ENCODE results near the gene DEFB123. TPM values are rescaled to one million over a fixed set of nuclear protein-coding genes. Genes with fewer than 3 reads are reported as not detected.

The DEFB123 gene
- total and polyA plus RNA-seq, 2 donors from 2014 or later: not detected

GRCh38 chr20:31473331-31474096 is 33.1 kb downstream of the DEFB123 start:
- H3K36me3 ChIP-seq (ENCODE audit: control insufficient read depth in 2 of 3, insufficient read depth in 3 of 3, low read length in 3 of 3): no peaks in the 10 kb centered on the region
- no peak for FAIRE-seq

GRCh38 chr20:31474097-31474436 is 33.6 kb downstream of the DEFB123 start:
- H3K4me1 ChIP-seq (ENCODE audit: control insufficient read depth in 2 of 3, insufficient read depth in 2 of 3, low read depth in 1 of 3, low read length in 3 of 3): peaks cover 0 to 10% (median 0%) of the 10 kb centered on the region in 3 donors
- H3K27ac ChIP-seq (ENCODE audit: low read depth in 2 of 2, low read length in 2 of 2): no peak overlapping the region
- H3K36me3 ChIP-seq (ENCODE audit: control insufficient read depth in 2 of 3, insufficient read depth in 3 of 3, low read length in 3 of 3): no peaks in the 10 kb centered on the region
- no peaks in the 10 kb centered on the region for H3K9me3 ChIP-seq (ENCODE audit: control insufficient read depth in 2 of 3, insufficient read depth in 1 of 3, low read length in 3 of 3)
- no peak overlapping the region for H3K4me3 ChIP-seq (ENCODE audit: low read length in 3 of 3)
- H3K27me3 ChIP-seq (ENCODE audit: control insufficient read depth, insufficient read depth, low read length): no peaks in the 10 kb centered on the region
- DNase-seq (no peak), FAIRE-seq (no peak)
- intact Hi-C loops (cut with DNase I): no loop called here
- no peak overlapping the region for H3K9ac ChIP-seq (ENCODE audit: low read length in 3 of 3)
- TF ChIP-seq CTCF (IDR thresholded peaks at IDR 0.05; ENCODE audit: borderline replicate concordance, extremely low read depth, insufficient read depth): no peak

More at GRCh38 chr20:31473331-31474096, 33.1 kb downstream of the DEFB123 start:
- H3K9me3 ChIP-seq (ENCODE audit: control insufficient read depth in 2 of 3, insufficient read depth in 1 of 3, low read length in 3 of 3): no peaks in the 10 kb centered on the region
- no peaks in the 10 kb centered on the region for H3K27me3 ChIP-seq (ENCODE audit: control insufficient read depth, insufficient read depth, low read length)
- no peak for DNase-seq
- H3K9ac ChIP-seq (ENCODE audit: low read length in 3 of 3): no peak overlapping the region
- H3K27ac ChIP-seq (ENCODE audit: low read depth in 2 of 2, low read length in 2 of 2): no peak overlapping the region
- intact Hi-C loops (cut with DNase I): no loop called here
- no peak for TF ChIP-seq CTCF (IDR thresholded peaks at IDR 0.05; ENCODE audit: borderline replicate concordance, extremely low read depth, insufficient read depth)
- peaks cover 0 to 10% (median 0%) of the 10 kb centered on the region in 3 donors for H3K4me1 ChIP-seq (ENCODE audit: control insufficient read depth in 2 of 3, insufficient read depth in 2 of 3, low read depth in 1 of 3, low read length in 3 of 3)
- no peak overlapping the region for H3K4me3 ChIP-seq (ENCODE audit: low read length in 3 of 3)

- Histone ChIP-seq H3K27me3 (ENCODE audit: control insufficient read depth, insufficient read depth, low read length) (no peaks in the 10 kb centered on the region), H3K9me3 (ENCODE audit: control insufficient read depth in 2 of 3, insufficient read depth in 1 of 3, low read length in 3 of 3) (no peaks in the 10 kb centered on the region), H3K9ac (ENCODE audit: low read length in 3 of 3) (peak within 1 kb of the TSS in 1 of 3 donors; percentile 40), H3K4me1 (ENCODE audit: control insufficient read depth in 2 of 3, insufficient read depth in 2 of 3, low read depth in 1 of 3, low read length in 3 of 3) (peaks cover 0 to 10% (median 0%) of the 10 kb centered on the region in 3 donors), H3K4me3 (ENCODE audit: low read length in 3 of 3) (peak within 1 kb of the TSS; percentile 16 to 53 (median 42)), H3K27ac (ENCODE audit: low read depth in 2 of 2, low read length in 2 of 2) (no peak within 1 kb of the TSS), H3K36me3 (ENCODE audit: control insufficient read depth in 2 of 3, insufficient read depth in 3 of 3, low read length in 3 of 3) (no peaks in the 10 kb centered on the region)
- FAIRE-seq (no peak), DNase-seq (peak; percentile 49 to 79 (median 72))
- intact Hi-C loops (cut with DNase I): no loop called here
- TF ChIP-seq CTCF (IDR thresholded peaks at IDR 0.05; ENCODE audit: borderline replicate concordance, extremely low read depth, insufficient read depth): no peak
Measured at GRCh38 chr20:31474758-31475427, 34.5 kb downstream of the DEFB123 start, which contains the start of the genes DEFB124 and REM1. Gene DEFB124 (minus strand): TSS chr20:31475127. CDS start chr20:31473013, 2,114 bp downstream. Gene REM1 (plus strand): TSS chr20:31475288. CDS start chr20:31476446, 1,158 bp downstream.

Measured in kidney (tissue), 14 donors.